Panc1 (cell line): ENCODE measurements around the gene EEF1AKMT2.

Experiments
- CTCF ChIP-seq: fragments of 450-650 bp; IDR thresholded peaks from 2 replicates; pipeline ENCODE4 v1.5.1; 2017; ENCODE audit warnings: mild to moderate bottlenecking
- POLR2AphosphoS5 ChIP-seq: IDR thresholded peaks from 2 replicates; pipeline ENCODE4 v1.6.1; 2012; ENCODE audit warnings: mild to moderate bottlenecking, low read depth, low read length, moderate library complexity
- REST ChIP-seq, 2 experiments: IDR thresholded peaks; 2 replicates each; pipeline ENCODE4 v1.6.1; 2011 to 2012; ENCODE audit warnings: low read depth in 2 of 2, control low read depth in 1 of 2, low read length in 1 of 2, mild to moderate bottlenecking in 1 of 2, moderate library complexity in 1 of 2; ENCODE audit not compliant: insufficient read depth in 1 of 2
- SIN3A ChIP-seq: IDR thresholded peaks from 2 replicates; pipeline ENCODE4 v1.6.1; 2012; ENCODE audit warnings: low read depth, mild to moderate bottlenecking, low read length, moderate library complexity, borderline replicate concordance; ENCODE audit not compliant: insufficient read depth
- TCF7L2 ChIP-seq: IDR thresholded peaks from 2 replicates; pipeline ENCODE4 v1.6.1; 2011; ENCODE audit warnings: mild to moderate bottlenecking, low read depth, low read length, inconsistent platforms

GRCh38 chr10:124762281-124762680 lies 29.4 kb downstream of the EEF1AKMT2 start:
- no peak for TF ChIP-seq TCF7L2
- TF ChIP-seq REST (IDR thresholded peaks at IDR 0.05; ENCODE audit: insufficient read depth in 1 of 2, low read depth in 2 of 2, low read length in 1 of 2): no peak
- no peak for TF ChIP-seq POLR2AphosphoS5
- no peak for TF ChIP-seq CTCF
- TF ChIP-seq SIN3A: no peak
